HCT116 (cell line): ENCODE data around the gene HSPG2. TPM values are rescaled to one million over a fixed set of nuclear protein-coding genes. Genes with fewer than 3 reads are reported as not detected.

Experiments used
- ATAC-seq: fragments of 200-7000 bp; cut with Tn5 transposase; 2 replicates; pipeline ENCODE4 v1.9.1; 2020; ENCODE audit warnings: mild to moderate bottlenecking, moderate library complexity
- BruUV-seq: library from RNA; stranded (reverse); fragments of 400-500 nt; replicated peaks from 2 replicates; lab custom pipeline; 2021; lab: Mats Ljungman, UMichigan
- CTCF ChIA-PET: fragments of 300-600 bp; sonication (Branson Sonifier 250); formaldehyde crosslinking; loops from one replicate; lab custom pipeline; 2021; ENCODE audit warnings: antibody characterized with exemption; lab: Charles Lee
- POLR2A ChIA-PET: fragments of 300-600, 350-600 bp; sonication (Branson Sonifier 250); formaldehyde crosslinking; loops from one replicate; lab custom pipeline; 2021; ENCODE audit warnings: antibody characterized with exemption; lab: Charles Lee
- RAD21 ChIA-PET, 2 experiments: fragments of 300-600 bp; sonication (Branson Sonifier 250); formaldehyde crosslinking; loops; one replicate each; lab custom pipeline; 2023; ENCODE audit warnings: low total read pairs in 2 of 2; ENCODE audit not compliant: uncharacterized antibody in 2 of 2, unreplicated experiment in 2 of 2, low non-redundant PET in 1 of 2; lab: Charles Lee
- DNase-seq: peaks from one replicate; pipeline ENCODE4 v3.0.0-alpha.2; 2010; ENCODE audit warnings: low read depth, low spot score
- H2AFZ ChIP-seq: fragments of 200-600 bp; shearing (Covaris generic), sonication (generic); 2 replicates; pipeline ENCODE4 v1.6.1; 2017; ENCODE audit warnings: low read depth, mixed run types, mixed read lengths, antibody characterized with exemption, low read length; ENCODE audit not compliant: poor library complexity, severe bottlenecking
- H3K27ac ChIP-seq: 2 replicates; pipeline ENCODE4 v1.5.1; 2012; ENCODE audit warnings: low read depth, low read length
- H3K27me3 ChIP-seq: fragments of 200-600 bp; sonication (generic); 2 replicates; pipeline ENCODE4 v1.6.1; 2016; ENCODE audit warnings: mixed run types, low read length, mixed read lengths; ENCODE audit not compliant: insufficient read depth
- H3K36me3 ChIP-seq, 2 experiments: fragments of 200-500 bp in 1 of 2; fragments of 200-600 bp in 1 of 2; sonication (Bioruptor generic) in 1 of 2; sonication (generic) in 1 of 2; 2 replicates each; pipeline versions ENCODE4 v1.5.1 to v1.6.1; 2014 to 2016; ENCODE audit warnings: low read length in 2 of 2, inconsistent platforms in 1 of 2, mixed read lengths in 1 of 2, mixed run types in 1 of 2; ENCODE audit not compliant: insufficient read depth in 2 of 2, control insufficient read depth in 1 of 2
- H3K4me1 ChIP-seq, 2 experiments: fragments of 200-600 bp in 1 of 2; sonication (generic) in 1 of 2; 2 replicates each; pipeline versions ENCODE4 v1.5.1 to v1.6.1; 2012 to 2017; ENCODE audit warnings: low read length in 2 of 2, inconsistent platforms in 1 of 2, mild to moderate bottlenecking in 1 of 2, mixed read lengths in 1 of 2, mixed run types in 1 of 2, moderate library complexity in 1 of 2; ENCODE audit not compliant: insufficient read depth in 2 of 2, control insufficient read depth in 1 of 2
- H3K4me2 ChIP-seq: fragments of 200-600 bp; sonication (generic); 2 replicates; pipeline ENCODE4 v1.6.1; 2017; ENCODE audit warnings: mixed run types, low read length, mixed read lengths
- H3K4me3 ChIP-seq, 2 experiments: fragments of 200-600 bp in 1 of 2; sonication (generic) in 1 of 2; replicated peaks in 1 of 2; 2 replicates each; pipeline ENCODE4 v1.5.1; 2011 to 2016; ENCODE audit warnings: low read length in 2 of 2, control low read depth in 1 of 2, low read depth in 1 of 2, mild to moderate bottlenecking in 1 of 2, mixed read lengths in 1 of 2, mixed run types in 1 of 2
- H3K79me2 ChIP-seq: fragments of 200-600 bp; sonication (generic); 2 replicates; pipeline ENCODE4 v1.6.1; 2017; ENCODE audit warnings: mild to moderate bottlenecking, mixed run types, low read length, moderate library complexity, mixed read lengths; ENCODE audit not compliant: insufficient read depth
- H3K9ac ChIP-seq: fragments of 200-600 bp; sonication (generic); 2 replicates; pipeline ENCODE4 v1.6.1; 2016; ENCODE audit warnings: low read length, mixed read lengths
- H3K9me2 ChIP-seq: fragments of 200-600 bp; sonication (generic), shearing (Covaris generic); 2 replicates; pipeline ENCODE4 v1.6.1; 2017; ENCODE audit warnings: mixed run types, mild to moderate bottlenecking, moderate library complexity; ENCODE audit not compliant: insufficient read depth
- H3K9me3 ChIP-seq, 2 experiments: fragments of 200-500 bp in 1 of 2; fragments of 200-600 bp in 1 of 2; sonication (Bioruptor generic) in 1 of 2; sonication (generic) in 1 of 2; 2 replicates each; pipeline ENCODE4 v1.6.1; 2014 to 2017; ENCODE audit warnings: low read length in 2 of 2, mixed read lengths in 2 of 2, inconsistent platforms in 1 of 2, low read depth in 1 of 2, mild to moderate bottlenecking in 1 of 2, mixed run types in 1 of 2, moderate library complexity in 1 of 2; ENCODE audit not compliant: control insufficient read depth in 1 of 2, insufficient read depth in 1 of 2
- H4K20me1 ChIP-seq: fragments of 200-600 bp; sonication (generic), shearing (Covaris generic); 2 replicates; pipeline ENCODE4 v1.6.1; 2017; ENCODE audit warnings: mixed run types, mild to moderate bottlenecking, moderate library complexity; ENCODE audit not compliant: insufficient read depth
- ATF3 ChIP-seq: IDR thresholded peaks from 2 replicates; pipeline ENCODE4 v1.6.1; 2012
- CEBPB ChIP-seq: IDR thresholded peaks from 2 replicates; pipeline ENCODE4 v1.6.1; 2012; ENCODE audit warnings: low read depth
- CTCF ChIP-seq, 3 experiments: fragments of 200-600 bp in 1 of 3; sonication (generic) in 1 of 3; IDR thresholded peaks in 2 of 3; conservative IDR thresholded peaks in 1 of 3; 2 replicates each; pipeline ENCODE4 v1.5.1; 2012 to 2017; ENCODE audit warnings: low read depth in 2 of 3, low read length in 2 of 3, antibody characterized with exemption in 1 of 3, borderline replicate concordance in 1 of 3, control low read depth in 1 of 3, mild to moderate bottlenecking in 1 of 3, mixed read lengths in 1 of 3, mixed run types in 1 of 3, moderate library complexity in 1 of 3; ENCODE audit not compliant: insufficient read depth in 1 of 3
- EGR1 ChIP-seq: IDR thresholded peaks from 2 replicates; pipeline ENCODE4 v1.6.1; 2012; ENCODE audit warnings: low read depth
- EZH2phosphoT487 ChIP-seq: fragments of 200-600 bp; IDR thresholded peaks from 2 replicates; pipeline ENCODE4 v1.6.1; 2018; ENCODE audit warnings: antibody characterized with exemption, borderline replicate concordance
- FOSL1 ChIP-seq: IDR thresholded peaks from 2 replicates; pipeline ENCODE4 v1.6.1; 2012; ENCODE audit warnings: low read depth
- POLR2AphosphoS5 ChIP-seq: IDR thresholded peaks from 2 replicates; pipeline ENCODE4 v1.6.1; 2011; ENCODE audit warnings: mild to moderate bottlenecking, low read depth, low read length, moderate library complexity
- RAD21 ChIP-seq: IDR thresholded peaks from 2 replicates; pipeline ENCODE4 v1.6.1; 2012; ENCODE audit warnings: low read depth, mild to moderate bottlenecking
- SP1 ChIP-seq: IDR thresholded peaks from 2 replicates; pipeline ENCODE4 v1.6.1; 2012; ENCODE audit warnings: low read depth
- SRF ChIP-seq: IDR thresholded peaks from 2 replicates; pipeline ENCODE4 v1.6.1; 2012; ENCODE audit warnings: low read depth
- ZNF274 ChIP-seq: fragments of 200-500 bp; sonication (Bioruptor generic); IDR thresholded peaks from 2 replicates; pipeline ENCODE4 v1.6.1; 2014; ENCODE audit warnings: mild to moderate bottlenecking, low read depth, low read length, inconsistent platforms
- intact Hi-C: fragments of 100-400 bp; cut with micrococcal nuclease; formaldehyde crosslinking; loops from 2 replicates; pipeline ENCODE4 v1.10.0; 2022
- total RNA-seq: library from RNA; stranded (reverse); gene quantifications from one replicate; pipeline ENCODE4 v1.2.1, GENCODE V29; 2021; ENCODE audit not compliant: unreplicated experiment

Gene HSPG2
- total RNA-seq, 1 experiment from 2014 or later = 55.7 TPM

- Histone ChIP-seq H3K4me1 (no peaks in the 10 kb centered on the region), H3K4me2 (no peak overlapping the region), H3K9me3 (no peaks in the 10 kb centered on the region), H4K20me1 (no peaks in the 10 kb centered on the region), H3K36me3 (no peaks in the 10 kb centered on the region), H3K9me2 (no peaks in the 10 kb centered on the region), H3K27ac (no peak overlapping the region), H3K9ac (no peak overlapping the region), H2AFZ (no peak overlapping the region), H3K4me3 (no peak overlapping the region), H3K79me2 (no peaks in the 10 kb centered on the region), H3K27me3 (no peaks in the 10 kb centered on the region)
- intact Hi-C loops = no loop called here
- ChIA-PET RAD21 (no interaction called here), CTCF (no interaction called here), POLR2A (no interaction called here)
- no peak for DNase-seq
- no TSS peak for BruUV-seq
- ATAC-seq = no peak
- TF ChIP-seq CTCF (IDR thresholded peaks at IDR 0.05 in 2 of 3, conservative IDR thresholded peaks at IDR 0.05 in 1 of 3; ENCODE audit: borderline replicate concordance in 1 of 3, insufficient read depth in 1 of 3, low read depth in 2 of 3, low read length in 2 of 3) (no peak), EGR1 (no peak), ATF3 (no peak), RAD21 (no peak), FOSL1 (no peak), ZNF274 (no peak), SRF (no peak), POLR2AphosphoS5 (no peak), SP1 (no peak), CEBPB (no peak), EZH2phosphoT487 (no peak)
Observed at GRCh38 chr1:21882721-21883415, 54.2 kb downstream of the HSPG2 start.
